Measurements from ENCODE around the gene ACP6. TPM values are rescaled to one million over a fixed set of nuclear protein-coding genes. Genes with fewer than 3 reads are reported as not detected.

ACP6 gene
- total and polyA plus RNA-seq, 10 of the 15 experiments (the other 5 are each of a cell fraction or from before 2014, with no cell fraction given), result 3.1 to 19.7 (median 9.4) TPM

DNA sequence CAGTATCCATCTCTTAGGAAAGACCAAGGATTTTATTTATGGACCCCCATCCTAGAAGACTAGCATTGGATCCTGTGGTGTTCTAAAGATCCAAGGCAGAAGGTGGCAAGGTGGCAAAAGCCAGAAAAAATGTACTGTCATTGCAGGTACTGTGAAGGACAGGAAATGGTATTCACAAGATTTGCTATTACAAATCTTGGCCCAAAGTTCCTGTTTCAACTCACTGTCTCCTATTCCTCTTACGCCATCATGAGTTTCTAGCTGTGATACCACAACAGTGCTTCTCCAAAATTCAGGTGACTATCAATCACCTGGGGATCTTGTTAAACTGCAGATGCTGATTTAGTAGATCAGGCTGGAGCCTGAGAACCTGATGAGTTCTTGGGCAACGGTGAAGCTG is 21.4 kb downstream of the ACP6 start (continued):
- TF ChIP-seq, protein P1, sequence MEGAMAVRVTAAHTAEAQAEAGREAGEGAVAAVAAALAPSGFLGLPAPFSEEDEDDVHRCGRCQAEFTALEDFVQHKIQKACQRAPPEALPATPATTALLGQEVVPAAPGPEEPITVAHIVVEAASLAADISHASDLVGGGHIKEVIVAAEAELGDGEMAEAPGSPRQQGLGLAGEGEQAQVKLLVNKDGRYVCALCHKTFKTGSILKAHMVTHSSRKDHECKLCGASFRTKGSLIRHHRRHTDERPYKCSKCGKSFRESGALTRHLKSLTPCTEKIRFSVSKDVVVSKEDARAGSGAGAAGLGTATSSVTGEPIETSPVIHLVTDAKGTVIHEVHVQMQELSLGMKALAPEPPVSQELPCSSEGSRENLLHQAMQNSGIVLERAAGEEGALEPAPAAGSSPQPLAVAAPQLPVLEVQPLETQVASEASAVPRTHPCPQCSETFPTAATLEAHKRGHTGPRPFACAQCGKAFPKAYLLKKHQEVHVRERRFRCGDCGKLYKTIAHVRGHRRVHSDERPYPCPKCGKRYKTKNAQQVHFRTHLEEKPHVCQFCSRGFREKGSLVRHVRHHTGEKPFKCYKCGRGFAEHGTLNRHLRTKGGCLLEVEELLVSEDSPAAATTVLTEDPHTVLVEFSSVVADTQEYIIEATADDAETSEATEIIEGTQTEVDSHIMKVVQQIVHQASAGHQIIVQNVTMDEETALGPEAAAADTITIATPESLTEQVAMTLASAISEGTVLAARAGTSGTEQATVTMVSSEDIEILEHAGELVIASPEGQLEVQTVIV (IDR thresholded peaks at IDR 0.05; ENCODE audit: borderline replicate concordance, partially characterized antibody), result no peak
- TF ChIP-seq NFYB (IDR thresholded peaks at IDR 0.05; ENCODE audit: insufficient read depth, low read depth, low read length), result no peak
- no peak for TF ChIP-seq TCF12 (IDR thresholded peaks at IDR 0.05; ENCODE audit: low read depth, low read length)
- TF ChIP-seq RB1 (IDR thresholded peaks at IDR 0.05; ENCODE audit: borderline replicate concordance), result no peak
- TF ChIP-seq RELA (IDR thresholded peaks at IDR 0.05; ENCODE audit: borderline replicate concordance, partially characterized antibody), result no peak
- no peak for TF ChIP-seq CBX3 (IDR thresholded peaks at IDR 0.05; ENCODE audit: borderline replicate concordance, low read depth)
- no peak for TF ChIP-seq JUNB (IDR thresholded peaks at IDR 0.05)

DNA sequence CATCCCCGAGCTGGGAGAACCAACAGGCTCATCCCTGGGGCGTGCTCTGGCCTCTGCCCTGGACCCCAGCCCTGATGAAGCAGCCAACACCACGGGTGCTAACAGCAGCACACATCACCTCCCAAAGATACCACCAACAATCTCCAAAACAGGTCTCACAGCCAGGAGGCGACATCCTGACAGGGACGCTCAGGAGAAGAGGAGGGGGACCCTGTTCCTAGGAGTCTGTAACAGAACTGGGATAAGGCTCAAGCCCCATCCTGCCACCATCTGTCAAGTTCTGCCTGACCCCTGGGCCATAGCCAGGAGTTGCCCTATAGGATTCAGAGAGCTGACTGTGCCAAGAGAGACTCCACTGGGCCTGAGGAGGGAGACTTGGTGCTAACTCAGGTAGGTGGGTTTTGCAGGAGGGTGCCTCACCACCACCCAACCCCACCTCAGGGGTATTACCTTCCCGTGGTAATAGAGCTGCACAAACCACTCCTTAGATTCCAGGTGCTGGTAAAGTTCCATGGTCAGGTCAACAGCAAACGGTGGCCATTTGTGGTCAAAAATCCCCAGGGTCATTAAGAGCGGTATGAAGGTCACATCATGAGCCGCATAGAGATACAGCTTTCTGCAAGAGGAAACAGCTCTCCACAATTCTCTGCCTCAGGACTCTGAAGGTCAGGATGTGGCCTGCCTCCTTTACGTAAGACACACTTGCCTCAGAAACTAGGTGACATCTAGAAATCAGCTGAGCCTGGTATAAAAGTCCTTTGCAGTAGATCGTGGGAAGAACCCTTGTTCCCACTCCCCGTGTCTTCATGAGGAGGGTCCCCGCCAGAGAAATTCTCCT is 22.3 kb downstream of the ACP6 start:
- WGBS (ENCODE audit: insufficient coverage, insufficient replicate concordance, low lambda C conversion rate, missing lambda C conversion rate), result 72% methylated on average over 13 of the region's 13 CpGs
- no TSS peak for BruUV-seq (replicated peaks)
- RAD21 ChIA-PET (ENCODE audit: unreplicated experiment), result no interaction called here
- no peak for FAIRE-seq
- ATAC-seq, result no peak
- H2AFZ ChIP-seq (ENCODE audit: control insufficient read depth, low read depth, low read length), result no peak overlapping the region
- H3K36me3 ChIP-seq (ENCODE audit: control insufficient read depth in 2 of 2, insufficient read depth in 2 of 2, low read length in 1 of 2), result no peaks in the 10 kb centered on the region; a peak in 1 of 4 replicates
- H3K9me3 ChIP-seq (replicated peaks; ENCODE audit: control insufficient read depth, insufficient read depth, low read length), result no peaks in the 10 kb centered on the region
- in situ Hi-C loops (cut with MboI) (no loop called here), intact Hi-C loops (cut with micrococcal nuclease; ENCODE audit: unreplicated experiment) (no loop called here)
- no peak overlapping the region for H3K27ac ChIP-seq (ENCODE audit: control insufficient read depth, insufficient read depth)
- CTCF ChIA-PET, result interaction anchor here (0.6 kb wide), 1 partner anchor 395 kb away, joined by 3 read pairs; no protein-coding TSS in a partner anchor
- DNase-seq (ENCODE audit: low read depth, low spot score), result no peak
- POLR2A ChIA-PET, result no interaction called here
- SMC1A ChIA-PET (ENCODE audit: uncharacterized antibody, unreplicated experiment), result interaction anchor here (1.1 kb wide), 1 partner anchor 54 kb away, joined by 3 read pairs; no protein-coding TSS in a partner anchor
- no peak overlapping the region for H3K9ac ChIP-seq (ENCODE audit: control insufficient read depth, insufficient read depth, low read length)
- H4K20me1 ChIP-seq (ENCODE audit: control insufficient read depth, insufficient read depth), result no peaks in the 10 kb centered on the region
- H3K4me2 ChIP-seq (ENCODE audit: control insufficient read depth, insufficient read depth), result no peak overlapping the region
- no peaks in the 10 kb centered on the region for H3K79me2 ChIP-seq (ENCODE audit: control insufficient read depth, insufficient read depth, low read length)
- no peaks in the 10 kb centered on the region for H3K27me3 ChIP-seq (replicated peaks in 1 of 2; ENCODE audit: control insufficient read depth in 2 of 2, insufficient read depth in 2 of 2, low read length in 1 of 2)
- no peaks in the 10 kb centered on the region for H3K4me1 ChIP-seq (ENCODE audit: control insufficient read depth, insufficient read depth, low read length)
- H3K4me3 ChIP-seq, result no peak overlapping the region
- no peak for TF ChIP-seq BMI1 (IDR thresholded peaks at IDR 0.05; ENCODE audit: borderline replicate concordance)
- TF ChIP-seq SMAD1 (IDR thresholded peaks at IDR 0.05; ENCODE audit: low read depth, partially characterized antibody), result no peak
- TF ChIP-seq CREM (IDR thresholded peaks at IDR 0.05; ENCODE audit: low read depth), result no peak
- no peak for TF ChIP-seq IRF4 (IDR thresholded peaks at IDR 0.05; ENCODE audit: low read depth, low read length)
- TF ChIP-seq MEF2B (IDR thresholded peaks at IDR 0.05; ENCODE audit: partially characterized antibody, poor library complexity, severe bottlenecking), result no peak
- no peak for TF ChIP-seq HDAC6 (IDR thresholded peaks at IDR 0.05; ENCODE audit: unreplicated experiment)
- no peak for TF ChIP-seq EGR1 (IDR thresholded peaks at IDR 0.05; ENCODE audit: borderline replicate concordance in 1 of 2, low read depth in 2 of 2, low read length in 2 of 2)
- no peak for TF ChIP-seq BCL11A (IDR thresholded peaks at IDR 0.05; ENCODE audit: low read depth, low read length)
- TF ChIP-seq, protein P2, sequence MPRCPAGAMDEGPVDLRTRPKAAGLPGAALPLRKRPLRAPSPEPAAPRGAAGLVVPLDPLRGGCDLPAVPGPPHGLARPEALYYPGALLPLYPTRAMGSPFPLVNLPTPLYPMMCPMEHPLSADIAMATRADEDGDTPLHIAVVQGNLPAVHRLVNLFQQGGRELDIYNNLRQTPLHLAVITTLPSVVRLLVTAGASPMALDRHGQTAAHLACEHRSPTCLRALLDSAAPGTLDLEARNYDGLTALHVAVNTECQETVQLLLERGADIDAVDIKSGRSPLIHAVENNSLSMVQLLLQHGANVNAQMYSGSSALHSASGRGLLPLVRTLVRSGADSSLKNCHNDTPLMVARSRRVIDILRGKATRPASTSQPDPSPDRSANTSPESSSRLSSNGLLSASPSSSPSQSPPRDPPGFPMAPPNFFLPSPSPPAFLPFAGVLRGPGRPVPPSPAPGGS (IDR thresholded peaks at IDR 0.05; ENCODE audit: borderline replicate concordance, insufficient read depth, low read depth, low read length, poor library complexity, severe bottlenecking), result no peak
- TF ChIP-seq, protein P3, sequence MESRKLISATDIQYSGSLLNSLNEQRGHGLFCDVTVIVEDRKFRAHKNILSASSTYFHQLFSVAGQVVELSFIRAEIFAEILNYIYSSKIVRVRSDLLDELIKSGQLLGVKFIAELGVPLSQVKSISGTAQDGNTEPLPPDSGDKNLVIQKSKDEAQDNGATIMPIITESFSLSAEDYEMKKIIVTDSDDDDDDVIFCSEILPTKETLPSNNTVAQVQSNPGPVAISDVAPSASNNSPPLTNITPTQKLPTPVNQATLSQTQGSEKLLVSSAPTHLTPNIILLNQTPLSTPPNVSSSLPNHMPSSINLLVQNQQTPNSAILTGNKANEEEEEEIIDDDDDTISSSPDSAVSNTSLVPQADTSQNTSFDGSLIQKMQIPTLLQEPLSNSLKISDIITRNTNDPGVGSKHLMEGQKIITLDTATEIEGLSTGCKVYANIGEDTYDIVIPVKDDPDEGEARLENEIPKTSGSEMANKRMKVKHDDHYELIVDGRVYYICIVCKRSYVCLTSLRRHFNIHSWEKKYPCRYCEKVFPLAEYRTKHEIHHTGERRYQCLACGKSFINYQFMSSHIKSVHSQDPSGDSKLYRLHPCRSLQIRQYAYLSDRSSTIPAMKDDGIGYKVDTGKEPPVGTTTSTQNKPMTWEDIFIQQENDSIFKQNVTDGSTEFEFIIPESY (IDR thresholded peaks at IDR 0.05), result no peak
